Mucosa of descending colon (tissue), 3 donors: Measurements from ENCODE around the gene TMEM215. TPM values are rescaled to one million over a fixed set of nuclear protein-coding genes. Genes with fewer than 3 reads are reported as not detected.

Source experiments
- total RNA-seq, 3 donors: library from RNA; stranded (reverse); fragmentation: NEBNext Ultra II Directional in 2 of 3; extraction: Animal tissue kit (Norgen Biotek cat#: 25700) in 2 of 3; gene quantifications; one replicate each; pipeline versions ENCODE4 v1.2.1 to v1.2.4, GENCODE V29; 2021 to 2023
- donor health status: DM: no; HTN: no; CAD: no; lungs with moderate emphysema.
- donor health status: DM: no; HTN: no; CAD: no.
- donor health status: DM: no; HTN: yes; CAD: no.

The TMEM215 gene
- total RNA-seq, 3 donors from 2014 or later, result 0.09 TPM; not detected in 2

Other genes starting within 250 kb of the TMEM215 start
- 10 to 100 TPM in 1 of 3 donors, 1 to 10 TPM in 2; 8.3 to 10.1 (median 9.9) TPM for gene SMIM27, start 231.2 kb upstream of the TMEM215 start, total RNA-seq
- 10 to 100 TPM; 12.5 to 18.2 (median 16.6) TPM for gene TOPORS, start 231.0 kb upstream of the TMEM215 start, total RNA-seq
- 10 to 100 TPM; 39.3 to 52.8 (median 45.1) TPM for gene NDUFB6, start 210.4 kb upstream of the TMEM215 start, total RNA-seq
- not detected for gene TAF1L, start 147.9 kb upstream of the TMEM215 start, total RNA-seq
- 10 to 100 TPM; 23.4 to 28.3 (median 27.5) TPM for gene APTX, start 218.1 kb downstream of the TMEM215 start, total RNA-seq
- 100 to 1,000 TPM in 1 of 3 donors, 10 to 100 TPM in 2; 47.3 to 122 (median 74.4) TPM for gene DNAJA1, start 241.7 kb downstream of the TMEM215 start, total RNA-seq